H9 (cell line): Measurements from ENCODE around the gene MT1A. TPM values are rescaled to one million over a fixed set of nuclear protein-coding genes. Genes with fewer than 3 reads are reported as not detected.

Source experiments
- DNase-seq: peaks from one replicate; pipeline ENCODE4 v3.0.0-alpha.2; 2017
- H2AFZ ChIP-seq: one replicate; pipeline ENCODE4 v1.6.1; 2013; ENCODE audit warnings: mild to moderate bottlenecking, low read length, control low read depth, moderate library complexity
- H2AK5ac ChIP-seq: 2 replicates; pipeline ENCODE4 v1.6.1; 2013; ENCODE audit warnings: low read length, control low read depth, mixed read lengths; ENCODE audit not compliant: insufficient read length
- H2BK120ac ChIP-seq: one replicate; pipeline ENCODE4 v1.6.1; 2013; ENCODE audit warnings: low read depth, mild to moderate bottlenecking, low read length, control low read depth, inconsistent platforms; ENCODE audit not compliant: poor library complexity, severe bottlenecking
- H2BK12ac ChIP-seq: 2 replicates; pipeline ENCODE4 v1.6.1; 2013; ENCODE audit warnings: low read length, control low read depth, mixed read lengths, low read depth; ENCODE audit not compliant: insufficient read length
- H2BK15ac ChIP-seq: 2 replicates; pipeline ENCODE4 v1.6.1; 2013; ENCODE audit warnings: low read depth, low read length, control low read depth
- H2BK20ac ChIP-seq: one replicate; pipeline ENCODE4 v1.6.1; 2013; ENCODE audit warnings: low read depth, mild to moderate bottlenecking, low read length, control low read depth, inconsistent platforms; ENCODE audit not compliant: poor library complexity, severe bottlenecking
- H2BK5ac ChIP-seq: 2 replicates; pipeline ENCODE4 v1.6.1; 2013; ENCODE audit warnings: low read length, control low read depth, mixed read lengths; ENCODE audit not compliant: insufficient read length
- H3K14ac ChIP-seq: 2 replicates; pipeline ENCODE4 v1.6.1; 2013; ENCODE audit warnings: low read length, control low read depth; ENCODE audit not compliant: insufficient read depth
- H3K18ac ChIP-seq: 2 replicates; pipeline ENCODE4 v1.6.1; 2013; ENCODE audit warnings: low read depth, mild to moderate bottlenecking, mixed read lengths, low read length, control low read depth; ENCODE audit not compliant: insufficient read length
- H3K23ac ChIP-seq: 2 replicates; pipeline ENCODE4 v1.6.1; 2013; ENCODE audit warnings: low read length, control low read depth, mixed read lengths, low read depth; ENCODE audit not compliant: insufficient read length
- H3K23me2 ChIP-seq: 2 replicates; pipeline ENCODE4 v1.6.1; 2013; ENCODE audit warnings: low read depth, mild to moderate bottlenecking, mixed read lengths, low read length, control low read depth; ENCODE audit not compliant: insufficient read length, poor library complexity, severe bottlenecking
- H3K27ac ChIP-seq: 2 replicates; pipeline ENCODE4 v1.5.1; 2013; ENCODE audit warnings: low read length, control low read depth, mixed read lengths, low read depth; ENCODE audit not compliant: insufficient read length
- H3K27me3 ChIP-seq: 2 replicates; pipeline ENCODE4 v1.6.1; 2013; ENCODE audit warnings: low read length, control low read depth, inconsistent platforms; ENCODE audit not compliant: insufficient read depth
- H3K4ac ChIP-seq: 2 replicates; pipeline ENCODE4 v1.6.1; 2013; ENCODE audit warnings: low read depth, mild to moderate bottlenecking, control low read depth, inconsistent platforms, low read length, moderate library complexity
- H3K4me1 ChIP-seq: 2 replicates; pipeline ENCODE4 v1.6.1; 2013; ENCODE audit warnings: low read length, control low read depth, inconsistent platforms; ENCODE audit not compliant: insufficient read depth
- H3K4me2 ChIP-seq: 2 replicates; pipeline ENCODE4 v1.6.1; 2013; ENCODE audit warnings: low read length, control low read depth, mixed read lengths; ENCODE audit not compliant: insufficient read length, insufficient read depth
- H3K56ac ChIP-seq: 2 replicates; pipeline ENCODE4 v1.6.1; 2013; ENCODE audit warnings: low read depth, mild to moderate bottlenecking, mixed read lengths, low read length, control low read depth; ENCODE audit not compliant: insufficient read length
- H3K79me1 ChIP-seq: 2 replicates; pipeline ENCODE4 v1.6.1; 2013; ENCODE audit warnings: low read depth, mild to moderate bottlenecking, moderate library complexity, low read length, control low read depth, inconsistent platforms; ENCODE audit not compliant: insufficient read depth, poor library complexity, severe bottlenecking
- H3K79me2 ChIP-seq: 2 replicates; pipeline ENCODE4 v1.6.1; 2013; ENCODE audit warnings: low read length, control low read depth, inconsistent platforms; ENCODE audit not compliant: insufficient read depth
- H3K9ac ChIP-seq: 2 replicates; pipeline ENCODE4 v1.6.1; 2013; ENCODE audit warnings: low read length, control low read depth, mixed read lengths; ENCODE audit not compliant: insufficient read length; ENCODE audit errors: extremely low read depth
- H3K9me3 ChIP-seq: one replicate; pipeline ENCODE4 v1.6.1; 2013; ENCODE audit warnings: low read depth, low read length, inconsistent platforms; ENCODE audit not compliant: control insufficient read depth
- H3T11ph ChIP-seq: one replicate; pipeline ENCODE4 v1.6.1; 2013; ENCODE audit warnings: mild to moderate bottlenecking, low read length, control low read depth, inconsistent platforms
- H4K20me1 ChIP-seq: one replicate; pipeline ENCODE4 v1.6.1; 2013; ENCODE audit not compliant: control insufficient read depth, insufficient read length, insufficient read depth
- H4K5ac ChIP-seq: 2 replicates; pipeline ENCODE4 v1.6.1; 2013; ENCODE audit warnings: low read depth, mild to moderate bottlenecking, mixed read lengths, low read length, control low read depth; ENCODE audit not compliant: insufficient read length
- H4K8ac ChIP-seq: replicated peaks from 2 replicates; pipeline ENCODE4 v1.6.1; 2013; ENCODE audit warnings: low read length, control low read depth, mixed read lengths, low read depth; ENCODE audit not compliant: insufficient read length
- H4K91ac ChIP-seq: 2 replicates; pipeline ENCODE4 v1.6.1; 2013; ENCODE audit warnings: low read depth, mild to moderate bottlenecking, moderate library complexity, mixed read lengths, low read length, control low read depth; ENCODE audit not compliant: insufficient read length
- H3K27ac Mint-ChIP-seq, 3 experiments: 2 replicates in 2 of 3; 3 replicates in 1 of 3; pipeline ENCODE4 v1.8.0; 2020 to 2021; ENCODE audit warnings: mixed read lengths in 3 of 3, mild to moderate bottlenecking in 1 of 3, moderate library complexity in 1 of 3
- H3K27me3 Mint-ChIP-seq: 2 replicates; pipeline ENCODE4 v1.8.0; 2021; ENCODE audit warnings: low read depth, mild to moderate bottlenecking, moderate library complexity, mixed read lengths
- H3K36me3 Mint-ChIP-seq, 3 experiments: 2 replicates in 2 of 3; 3 replicates in 1 of 3; pipeline ENCODE4 v1.8.0; 2020 to 2021; ENCODE audit warnings: low read depth in 3 of 3, mixed read lengths in 3 of 3; ENCODE audit not compliant: insufficient read depth in 1 of 3
- H3K4me1 Mint-ChIP-seq, 2 experiments: 2 replicates each; pipeline ENCODE4 v1.8.0; 2020; ENCODE audit warnings: mixed read lengths in 2 of 2
- H3K4me3 Mint-ChIP-seq, 2 experiments: 2 replicates in 1 of 2; 3 replicates in 1 of 2; pipeline ENCODE4 v1.8.0; 2020 to 2021; ENCODE audit warnings: mild to moderate bottlenecking in 2 of 2, mixed read lengths in 2 of 2, moderate library complexity in 1 of 2
- H3K9me3 Mint-ChIP-seq, 2 experiments: 2 replicates in 1 of 2; 3 replicates in 1 of 2; pipeline ENCODE4 v1.8.0; 2020; ENCODE audit warnings: mild to moderate bottlenecking in 2 of 2, mixed read lengths in 2 of 2, moderate library complexity in 1 of 2
- WGBS: extraction: QIAGEN DNeasy Blood & Tissue Kit; methylation state at CpG from one replicate; pipeline ENCODE4 v1.1.7; 2013; ENCODE audit warnings: missing lambda C conversion rate, low lambda C conversion rate, mixed read lengths; ENCODE audit not compliant: insufficient read length; ENCODE audit errors: extremely low coverage; 5-methylcytosine and 5-hydroxymethylcytosine counted together
- total RNA-seq: library from RNA; stranded (reverse); gene quantifications from 2 replicates; pipeline ENCODE4 v1.2.1, GENCODE V29; 2021
- TF ChIP-seq, protein P1 (sequence below): fragments of 200-600 bp; sonication (generic); conservative IDR thresholded peaks from 3 replicates; pipeline ENCODE4 v1.8.0; 2021; ENCODE audit warnings: antibody characterized with exemption, mild to moderate bottlenecking

The MT1A gene
- total RNA-seq, 1 experiment from 2014 or later, result not detected

DNA sequence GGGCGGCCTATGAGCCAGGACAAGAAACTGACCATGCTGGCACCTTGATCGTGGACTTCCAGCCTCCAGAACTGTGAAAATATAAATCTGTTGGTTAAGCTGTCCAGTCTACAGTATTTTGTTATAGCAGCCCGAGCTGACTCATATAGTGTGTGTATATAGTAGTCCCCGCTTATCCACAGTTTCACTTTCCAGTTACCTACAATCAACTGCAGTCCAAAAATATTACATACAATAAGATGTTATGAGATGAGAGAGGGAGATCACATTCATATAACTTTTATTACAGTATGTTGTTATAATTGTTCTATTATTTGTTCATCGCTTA, 44.2 kb upstream of the MT1A start:
- no peaks in the 10 kb centered on the region for H3K9me3 ChIP-seq
- peaks cover 3% of the 10 kb centered on the region for H4K20me1 ChIP-seq
- H3K27ac ChIP-seq, result no peak overlapping the region
- no peak overlapping the region for H3K4me2 ChIP-seq
- Mint-ChIP-seq H3K27ac (no peak overlapping the region), H3K36me3 (no peaks in the 10 kb centered on the region), H3K4me3 (no peak overlapping the region), H3K4me1 (peaks cover 3 to 9% of the 10 kb centered on the region in 2 experiments; a peak in 3 of 4 replicates), H3K9me3 (peaks cover 0 to 3% of the 10 kb centered on the region in 2 experiments; a peak in 1 of 5 replicates), H3K27me3 (peaks cover 59% of the 10 kb centered on the region)
- no peaks in the 10 kb centered on the region for H3K79me2 ChIP-seq
- H3K4me1 ChIP-seq, result no peaks in the 10 kb centered on the region
- no CpG with 5 or more reads among the region's 5 CpGs for WGBS
- H3K4ac ChIP-seq, result no peak overlapping the region
- no peak overlapping the region for H3K14ac ChIP-seq
- TF ChIP-seq, protein P1, sequence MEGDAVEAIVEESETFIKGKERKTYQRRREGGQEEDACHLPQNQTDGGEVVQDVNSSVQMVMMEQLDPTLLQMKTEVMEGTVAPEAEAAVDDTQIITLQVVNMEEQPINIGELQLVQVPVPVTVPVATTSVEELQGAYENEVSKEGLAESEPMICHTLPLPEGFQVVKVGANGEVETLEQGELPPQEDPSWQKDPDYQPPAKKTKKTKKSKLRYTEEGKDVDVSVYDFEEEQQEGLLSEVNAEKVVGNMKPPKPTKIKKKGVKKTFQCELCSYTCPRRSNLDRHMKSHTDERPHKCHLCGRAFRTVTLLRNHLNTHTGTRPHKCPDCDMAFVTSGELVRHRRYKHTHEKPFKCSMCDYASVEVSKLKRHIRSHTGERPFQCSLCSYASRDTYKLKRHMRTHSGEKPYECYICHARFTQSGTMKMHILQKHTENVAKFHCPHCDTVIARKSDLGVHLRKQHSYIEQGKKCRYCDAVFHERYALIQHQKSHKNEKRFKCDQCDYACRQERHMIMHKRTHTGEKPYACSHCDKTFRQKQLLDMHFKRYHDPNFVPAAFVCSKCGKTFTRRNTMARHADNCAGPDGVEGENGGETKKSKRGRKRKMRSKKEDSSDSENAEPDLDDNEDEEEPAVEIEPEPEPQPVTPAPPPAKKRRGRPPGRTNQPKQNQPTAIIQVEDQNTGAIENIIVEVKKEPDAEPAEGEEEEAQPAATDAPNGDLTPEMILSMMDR, result no peak
- no peak overlapping the region for H2AFZ ChIP-seq
- H2BK20ac ChIP-seq, result no peak overlapping the region
- no peak overlapping the region for H2AK5ac ChIP-seq
- H3K23me2 ChIP-seq, result peaks cover 3% of the 10 kb centered on the region
- no peak for DNase-seq
- H3K23ac ChIP-seq, result no peak overlapping the region
- H3T11ph ChIP-seq, result no peak overlapping the region
- H4K91ac ChIP-seq, result no peak overlapping the region
- H3K9ac ChIP-seq, result no peak overlapping the region
- no peaks in the 10 kb centered on the region for H3K79me1 ChIP-seq
- H3K27me3 ChIP-seq, result peaks cover 19% of the 10 kb centered on the region; the same call in 1 of the 2 replicates
- H4K8ac ChIP-seq, result no peak overlapping the region
- H4K5ac ChIP-seq, result no peak overlapping the region
- no peak overlapping the region for H2BK12ac ChIP-seq
- H2BK15ac ChIP-seq, result no peak overlapping the region
- H3K18ac ChIP-seq, result no peak overlapping the region
- H3K56ac ChIP-seq, result no peak overlapping the region
- no peak overlapping the region for H2BK5ac ChIP-seq
- H2BK120ac ChIP-seq, result no peak overlapping the region
